ENCODE measurements around the gene ADARB2.

ADARB2 gene

DNA sequence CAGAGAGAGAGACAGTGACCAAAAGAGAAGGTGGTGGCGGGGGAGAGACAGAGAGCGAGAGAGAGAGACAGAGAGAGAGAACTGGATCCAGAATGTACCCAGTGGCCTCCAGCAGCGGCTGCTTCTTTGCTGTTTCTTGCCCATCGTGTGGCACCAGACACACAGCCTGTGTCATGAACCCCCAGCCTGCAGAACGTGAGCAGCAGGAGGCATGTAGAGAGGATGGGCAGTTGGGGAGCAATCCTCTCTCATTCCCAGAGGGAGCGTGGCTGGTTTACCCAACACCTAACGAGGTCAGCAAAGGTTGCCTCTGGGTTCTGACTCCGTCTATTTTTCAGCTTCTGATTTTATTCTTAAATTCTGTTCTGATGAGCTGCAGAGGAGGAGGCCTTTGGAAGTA is 168.1 kb downstream of the ADARB2 start:
- no peak for DNase-seq (ENCODE audit: low read depth)

DNA sequence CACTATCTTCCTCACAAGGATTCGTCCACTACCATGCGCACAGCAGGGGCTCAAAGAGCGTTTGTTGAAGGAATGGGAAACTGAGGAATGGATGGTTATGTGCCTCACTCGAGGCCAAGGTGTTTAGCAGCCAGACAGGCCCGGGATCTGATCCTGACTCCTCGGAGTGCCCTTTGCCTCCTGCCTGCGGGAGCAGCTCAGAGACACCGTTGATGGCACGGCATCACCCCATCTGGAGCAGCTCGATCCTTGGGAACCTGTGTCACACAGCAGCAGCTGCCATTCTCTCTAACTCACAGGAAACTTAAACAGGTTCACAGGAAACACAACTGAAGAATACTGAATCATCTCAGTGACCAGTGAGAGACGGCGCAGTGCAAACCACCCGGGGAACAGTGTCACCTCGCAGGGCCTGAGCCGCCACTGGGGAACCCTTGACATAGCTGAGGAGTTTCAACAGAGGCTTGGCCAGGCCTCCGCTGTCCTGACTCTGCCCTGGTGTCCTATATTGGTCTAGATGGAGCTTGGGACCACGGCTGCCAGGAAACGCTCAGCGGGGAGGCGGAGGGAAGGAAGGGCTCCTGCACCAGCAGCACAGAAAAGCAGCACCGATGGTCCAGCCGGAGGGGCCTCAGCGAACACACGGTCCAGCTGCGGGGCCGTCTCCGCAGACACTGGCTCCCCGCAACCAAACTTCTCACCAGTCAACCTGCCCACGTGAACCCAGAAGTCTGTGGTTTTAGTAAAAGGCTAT is 169.4 kb downstream of the ADARB2 start:
- DNase-seq (ENCODE audit: low read depth) = no peak

DNA sequence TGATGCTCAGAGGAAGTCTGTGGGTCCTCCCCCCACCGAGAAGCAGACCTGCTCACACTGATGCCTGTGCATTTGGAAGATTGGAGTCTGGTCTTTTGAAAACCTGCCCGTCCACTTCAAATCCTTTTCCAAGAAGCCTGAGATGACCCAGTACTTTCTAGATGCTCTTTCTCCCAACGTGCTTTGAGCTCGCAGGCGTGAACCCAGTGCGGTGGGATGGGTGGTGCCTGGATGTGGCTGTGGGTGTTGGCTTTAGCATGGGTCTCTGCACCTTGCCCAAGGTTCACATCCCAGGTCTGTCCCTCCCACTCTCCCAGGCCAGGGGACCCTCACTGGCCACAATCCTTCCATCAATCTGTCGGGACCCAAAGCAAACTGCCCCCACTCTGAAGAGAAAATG is 170.2 kb downstream of the ADARB2 start:
- DNase-seq (ENCODE audit: low read depth) = no peak

- DNase-seq (ENCODE audit: low read depth) = no peak
Measured at GRCh38 chr10:1564791-1565190, 172.5 kb downstream of the ADARB2 start.

- no peak for DNase-seq (ENCODE audit: low read depth)
Measured at GRCh38 chr10:1563028-1563427, 174.3 kb downstream of the ADARB2 start.

DNA sequence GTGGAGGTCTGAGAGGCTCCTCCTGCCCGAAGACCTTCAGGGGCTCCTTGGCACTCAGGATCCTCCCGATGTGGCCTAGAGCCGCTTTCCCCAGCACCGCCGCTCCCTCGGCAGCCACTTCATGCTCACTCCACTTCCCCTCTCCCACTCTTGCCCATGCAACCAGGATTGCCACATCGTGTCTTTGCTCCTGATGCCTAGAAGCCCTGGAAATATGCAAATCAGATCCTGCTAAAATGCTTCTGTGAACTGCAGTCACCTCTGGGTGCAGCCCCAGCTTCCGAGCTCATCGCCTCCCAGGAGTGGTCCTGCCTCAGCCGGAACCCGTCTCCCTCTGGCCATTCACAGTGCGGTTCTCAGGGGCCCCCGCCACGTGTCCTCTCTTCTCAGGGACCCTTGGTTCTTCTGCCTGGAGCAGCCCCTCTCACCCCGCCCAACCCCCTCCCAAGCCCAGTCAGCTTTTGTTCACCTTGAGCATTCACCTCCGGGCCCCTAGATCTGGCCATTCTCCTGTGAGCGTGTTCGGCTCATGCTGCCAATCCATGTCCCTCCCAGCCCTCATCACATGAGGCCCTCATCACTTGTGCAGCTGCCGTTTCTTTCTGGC is 175.5 kb downstream of the ADARB2 start:
- DNase-seq (ENCODE audit: low read depth) = no peak

GRCh38 chr10:1560535-1561192 is 176.7 kb downstream of the ADARB2 start:
- no peak for DNase-seq (ENCODE audit: low read depth)

GRCh38 chr10:1559761-1560160 is 177.6 kb downstream of the ADARB2 start:
- DNase-seq (ENCODE audit: low read depth) = no peak

DNA sequence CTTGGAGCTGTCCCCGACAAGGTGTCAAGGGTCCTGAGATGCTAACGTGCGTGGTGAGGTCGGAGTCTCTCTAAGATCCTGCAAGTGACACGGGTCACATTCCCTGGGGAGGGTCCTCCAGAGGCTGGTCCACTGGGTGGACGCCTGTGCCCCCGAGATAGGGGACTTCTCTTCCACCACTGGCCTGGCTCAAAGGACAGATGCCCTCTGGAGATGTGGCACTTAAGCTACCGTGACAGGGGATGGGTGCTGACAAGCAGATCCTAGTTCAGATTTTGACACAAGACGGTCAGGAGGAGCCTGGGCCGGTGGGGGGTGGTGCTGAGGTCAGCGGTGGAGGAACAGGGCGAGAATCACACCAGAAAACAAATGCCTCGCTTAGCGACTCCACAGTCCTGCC is 178.0 kb downstream of the ADARB2 start:
- DNase-seq (ENCODE audit: low read depth) = no peak

DNA sequence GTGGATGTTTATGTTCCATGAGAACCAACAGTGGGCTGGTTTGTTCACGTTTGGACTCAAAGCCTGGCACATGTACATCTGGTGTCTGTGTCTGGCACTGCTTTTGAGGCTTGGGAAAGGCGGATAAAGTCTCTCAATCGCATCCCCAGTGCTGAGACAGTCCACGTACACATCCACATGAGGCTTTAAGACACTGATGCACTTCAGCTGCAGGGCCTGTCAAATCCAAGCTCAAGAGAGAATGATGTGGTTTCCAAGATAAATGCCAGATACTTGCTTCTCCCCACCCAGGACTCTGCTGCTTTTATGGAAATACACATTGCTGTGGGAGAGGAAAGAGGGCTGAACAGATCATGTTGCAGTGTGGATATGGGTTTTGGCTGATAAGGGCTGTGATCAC is 178.4 kb downstream of the ADARB2 start:
- DNase-seq (ENCODE audit: low read depth) = no peak

DNA sequence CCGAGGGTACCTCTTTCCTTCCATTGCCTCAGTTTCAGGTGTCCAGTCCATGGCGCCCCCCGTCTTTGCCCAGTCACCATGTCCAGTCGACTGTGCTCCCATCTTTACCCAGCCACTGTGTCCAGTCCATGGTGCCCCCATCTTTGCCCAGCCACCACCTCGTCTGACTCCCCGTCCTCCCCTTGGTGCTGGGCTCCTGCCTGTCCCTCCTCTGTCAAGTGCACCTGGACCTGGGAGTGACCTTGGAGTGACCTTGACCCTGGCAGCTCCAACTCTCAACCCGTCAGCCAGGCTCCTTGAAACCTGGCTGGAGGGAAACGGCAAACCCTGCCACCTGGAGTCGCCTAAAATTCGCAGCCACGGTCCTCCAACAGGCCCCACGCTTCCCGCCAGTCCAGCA is 180.2 kb downstream of the ADARB2 start:
- DNase-seq (ENCODE audit: low read depth) = no peak

DNA sequence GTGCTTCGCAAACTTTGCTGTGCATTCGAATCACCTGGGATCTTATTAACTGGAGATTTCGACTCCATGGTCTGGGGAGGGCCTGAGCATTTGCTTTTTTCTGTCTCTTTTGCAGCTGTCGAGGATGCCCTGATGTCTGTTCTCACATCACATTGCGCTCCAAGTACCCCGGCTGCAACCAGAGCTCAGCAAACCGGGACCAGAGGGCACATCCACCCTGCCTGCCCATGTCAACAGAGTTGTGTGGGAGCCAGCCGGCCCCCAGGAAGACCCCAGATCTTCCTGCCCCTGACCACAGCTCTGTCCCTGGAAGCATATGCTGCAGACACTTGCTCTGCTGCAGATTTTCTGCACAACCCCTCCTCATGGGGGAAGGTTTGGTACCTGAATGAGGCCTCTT is 180.8 kb downstream of the ADARB2 start:
- no peak for DNase-seq (ENCODE audit: low read depth)

- DNase-seq (ENCODE audit: low read depth) = no peak
Measured at GRCh38 chr10:1553951-1554350, 183.4 kb downstream of the ADARB2 start.

- DNase-seq (ENCODE audit: low read depth) = no peak
Measured at GRCh38 chr10:1552881-1553670, 184.2 kb downstream of the ADARB2 start.

- no peak for DNase-seq (ENCODE audit: low read depth)
Measured at GRCh38 chr10:1552406-1552805, 184.9 kb downstream of the ADARB2 start.

- DNase-seq (ENCODE audit: low read depth) = no peak
Measured at GRCh38 chr10:1551636-1552338, 185.5 kb downstream of the ADARB2 start.

DNA sequence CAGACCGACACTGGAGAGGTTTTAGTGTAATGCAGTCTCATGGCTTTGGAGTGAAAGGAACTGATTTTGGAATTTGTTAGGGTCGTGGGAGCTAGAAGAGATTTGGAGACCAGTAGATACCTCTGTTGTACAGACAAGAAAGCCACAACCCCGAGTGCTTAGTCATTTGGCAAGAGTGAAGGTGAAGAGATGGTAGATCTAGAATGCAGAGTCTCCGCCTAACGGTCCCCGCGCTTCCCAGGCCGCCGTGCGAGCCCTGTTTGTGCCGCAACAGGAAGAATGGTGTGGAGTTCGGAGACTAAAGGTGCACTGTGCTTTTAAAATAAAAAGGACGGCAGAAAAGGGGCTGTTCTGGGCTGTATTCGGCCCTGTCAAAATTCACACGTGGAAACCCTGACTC is 186.7 kb downstream of the ADARB2 start:
- no peak for DNase-seq (ENCODE audit: low read depth)

DNA sequence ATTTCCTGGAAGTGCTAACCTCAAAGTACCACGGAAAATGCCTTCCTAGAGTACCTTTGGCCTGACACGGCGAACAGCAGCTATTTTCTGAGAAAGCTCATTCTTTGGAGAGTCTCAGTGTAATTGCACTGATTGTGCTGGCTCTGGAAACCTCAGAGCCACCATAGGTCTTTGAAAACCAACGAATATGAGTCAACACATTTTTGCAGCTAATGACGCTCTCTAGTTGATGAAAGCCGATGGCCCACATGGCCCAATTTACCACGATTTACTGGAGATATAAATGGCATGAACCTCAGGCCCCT is 187.1 kb downstream of the ADARB2 start:
- no peak for DNase-seq (ENCODE audit: low read depth)

DNA sequence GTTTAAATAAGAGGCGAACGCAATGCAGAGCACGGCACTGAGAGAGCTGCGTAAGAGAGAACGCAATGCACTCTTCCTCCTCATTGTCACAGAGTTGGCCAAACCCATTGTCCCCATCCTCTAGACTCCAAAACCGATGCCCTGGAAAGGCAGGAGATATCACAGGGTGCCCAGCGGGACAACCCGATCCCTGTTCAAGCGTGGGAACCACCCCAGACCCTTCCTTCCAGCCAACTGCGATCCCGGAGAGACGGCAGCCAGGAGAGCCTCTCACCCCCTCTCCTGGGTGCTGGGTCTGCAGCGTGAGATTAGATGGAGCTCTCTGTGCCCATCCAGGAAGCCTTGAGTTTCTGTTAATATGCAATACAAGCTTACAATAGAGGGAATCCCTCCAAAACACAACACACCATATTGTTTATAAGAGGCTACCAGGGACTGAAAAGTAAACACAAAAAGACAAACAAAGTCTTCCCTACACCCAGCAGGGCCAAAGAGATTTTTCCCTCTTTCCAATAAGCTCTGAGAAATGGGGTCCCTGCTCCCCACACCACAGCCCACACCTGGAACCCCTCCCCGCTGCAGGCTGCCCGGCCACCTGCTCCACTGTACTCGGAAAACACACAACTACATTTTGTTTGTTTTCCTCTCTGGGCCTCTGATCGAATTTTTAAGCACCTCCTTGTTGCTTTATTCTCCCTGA is 187.6 kb downstream of the ADARB2 start:
- DNase-seq (ENCODE audit: low read depth) = no peak

GRCh38 chr10:1548596-1548995 is 188.7 kb downstream of the ADARB2 start:
- DNase-seq (ENCODE audit: low read depth) = no peak

DNA sequence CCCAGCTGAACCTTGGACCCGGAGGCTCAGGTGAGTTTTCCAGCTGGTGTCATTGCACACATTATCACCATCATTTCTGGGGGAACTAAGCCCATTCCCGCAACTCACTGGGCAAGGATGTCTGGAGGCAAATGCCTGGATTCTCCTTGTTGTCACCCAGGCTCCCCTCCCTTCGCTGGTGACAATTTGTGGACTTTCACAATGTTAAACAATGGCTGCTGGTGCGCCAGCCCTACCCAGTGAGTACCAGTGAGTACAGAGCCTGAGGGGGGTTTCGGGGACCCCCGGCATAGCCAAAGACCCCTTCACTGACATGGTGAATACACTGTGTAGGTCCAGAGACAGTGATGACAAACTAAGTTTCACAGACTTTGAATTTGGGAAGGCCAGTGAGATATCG is 189.2 kb downstream of the ADARB2 start:
- DNase-seq (ENCODE audit: low read depth) = no peak
